DMS53 (cell line): ENCODE results near the gene ALDH2.
A peak's percentile ranks its signal among the peaks of the same experiment; 100 is the strongest.
"Not testable (repeated sequence)": the region's sequence is repeated elsewhere in the genome, so short reads cannot be mapped to it uniquely, and the experiment has no call there.

ENCODE experiments used
- DNase-seq: peaks from one replicate; lab custom pipeline; 2025; lab: John Stamatoyannopoulos, UW

The ALDH2 gene

GRCh38 chr12:111759271-111759670, 7.5 kb upstream of the ALDH2 start:
- no peak for DNase-seq

- DNase-seq = no peak
These were observed 6.7 kb upstream of the ALDH2 start for GRCh38 chr12:111759991-111760390.

- DNase-seq = peak; percentile 56
These were observed 5.6 kb upstream of the ALDH2 start for GRCh38 chr12:111761099-111761498.

- DNase-seq = no peak
These were observed 5.0 kb upstream of the ALDH2 start for GRCh38 chr12:111761706-111762105.

- DNase-seq = not testable (repeated sequence)
These were observed 3.2 kb upstream of the ALDH2 start for GRCh38 chr12:111763552-111763951.

GRCh38 chr12:111764120-111764821, 2.5 kb upstream of the ALDH2 start:
- no peak for DNase-seq

GRCh38 chr12:111767362-111768158, 827 bp downstream of the ALDH2 start:
- peak; percentile 64 for DNase-seq

GRCh38 chr12:111768159-111768895, 1.6 kb downstream of the ALDH2 start:
- DNase-seq = peak; percentile 37

GRCh38 chr12:111769599-111769998, 2.9 kb downstream of the ALDH2 start:
- no peak for DNase-seq

GRCh38 chr12:111773801-111774551, 7.2 kb downstream of the ALDH2 start:
- no peak for DNase-seq

- DNase-seq = no peak
These were observed 8.8 kb downstream of the ALDH2 start for GRCh38 chr12:111775205-111776193.

GRCh38 chr12:111776836-111777344, 10.2 kb downstream of the ALDH2 start:
- no peak for DNase-seq

GRCh38 chr12:111777345-111778045, 10.8 kb downstream of the ALDH2 start:
- DNase-seq = peak; percentile 62

- no peak for DNase-seq
These were observed 13.4 kb downstream of the ALDH2 start for GRCh38 chr12:111780166-111780565.

GRCh38 chr12:111780615-111781014, 13.9 kb downstream of the ALDH2 start:
- DNase-seq = peak; percentile 87

GRCh38 chr12:111781085-111781658, 14.4 kb downstream of the ALDH2 start:
- no peak for DNase-seq

- DNase-seq = no peak
These were observed 16.3 kb downstream of the ALDH2 start for GRCh38 chr12:111783046-111783445.

GRCh38 chr12:111784953-111785352, 18.2 kb downstream of the ALDH2 start:
- DNase-seq = no peak

- no peak for DNase-seq
These were observed 18.9 kb downstream of the ALDH2 start for GRCh38 chr12:111785651-111786050.
